Stomach (tissue), 9 donors: Measurements from ENCODE around the gene SLC27A4. TPM values are rescaled to one million over a fixed set of nuclear protein-coding genes. Genes with fewer than 3 reads are reported as not detected.

Experiments used
- DNase-seq, 2 donors: peaks; one replicate each; pipeline versions ENCODE4 v3.0.0 to v3.0.0-alpha.2; 2013 to 2019
- H3K27ac ChIP-seq, 5 donors: fragments of 200-600 bp in 4 of 5; sonication (generic) in 4 of 5; one replicate each; pipeline ENCODE4 v1.5.1; 2013 to 2019; ENCODE audit warnings: mild to moderate bottlenecking in 1 of 5, moderate library complexity in 1 of 5
- H3K27me3 ChIP-seq, 3 donors: fragments of 200-600 bp; sonication (generic); one replicate each; pipeline ENCODE4 v1.5.1; 2017 to 2019; ENCODE audit warnings: mixed run types in 1 of 3
- H3K36me3 ChIP-seq, 4 donors: fragments of 200-600 bp; sonication (generic); 1 replicate in 3 of 4; 2 replicates in 1 of 4; pipeline ENCODE4 v1.5.1; 2016 to 2019
- H3K4me1 ChIP-seq, 4 donors: fragments of 200-600 bp; sonication (generic); one replicate each; pipeline ENCODE4 v1.5.1; 2016 to 2019
- H3K4me3 ChIP-seq, 4 donors: fragments of 200-600 bp; sonication (generic) in 3 of 4; one replicate each; pipeline ENCODE4 v1.5.1; 2016 to 2019; ENCODE audit warnings: mild to moderate bottlenecking in 1 of 4
- H3K9me3 ChIP-seq, 4 donors: fragments of 200-600 bp; sonication (generic); one replicate each; pipeline ENCODE4 v1.5.1; 2016 to 2019
- EP300 ChIP-seq: sonication (generic); formaldehyde crosslinking; IDR thresholded peaks from one replicate; pipeline ENCODE4 v1.6.1; 2017; ENCODE audit warnings: antibody characterized with exemption
- POLR2A ChIP-seq, 4 donors: fragments of 450-650 bp; IDR thresholded peaks; one replicate each; pipeline ENCODE4 v1.6.1; 2016; ENCODE audit warnings: antibody characterized with exemption in 4 of 4, control low read depth in 2 of 4, mild to moderate bottlenecking in 1 of 4, moderate library complexity in 1 of 4
- POLR2AphosphoS5 ChIP-seq, 3 donors: sonication (generic); formaldehyde crosslinking; IDR thresholded peaks; one replicate each; pipeline ENCODE4 v1.6.1; 2016; ENCODE audit warnings: antibody characterized with exemption in 3 of 3
- WGBS, 5 donors: extraction: QIAGEN DNeasy Blood & Tissue Kit in 3 of 5; methylation state at CpG; one replicate each; pipeline versions ENCODE4 v1.1.5 to v1.1.7; 2013 to 2018; 5-methylcytosine and 5-hydroxymethylcytosine counted together
- intact Hi-C: fragments of 100-400 bp; cut with DNase I; formaldehyde crosslinking; loops from one replicate; pipeline ENCODE4 v1.15.1; 2023; ENCODE audit warnings: low total_unique reads
- polyA plus RNA-seq, 3 donors: library from polyadenylated mRNA; stranded (reverse); fragments of 200-250 nt; gene quantifications; one replicate each; pipeline ENCODE4 v1.2.3, GENCODE V29; 2013
- total RNA-seq, 5 donors: library from RNA; depleted of rRNA; stranded (reverse); fragments of >200 nt; gene quantifications; one replicate each; pipeline versions ENCODE4 v1.1.0 to v1.2.3, GENCODE V29; 2014 to 2016
- TF ChIP-seq, protein P1 (sequence below), 7 experiments: fragments of 450-650 bp in 4 of 7; fragments of 200-600 bp in 3 of 7; sonication (generic) in 3 of 7; IDR thresholded peaks; one replicate each; pipeline ENCODE4 v1.5.1; 2016 to 2019; ENCODE audit warnings: antibody characterized with exemption in 7 of 7, control low read depth in 2 of 7, mild to moderate bottlenecking in 1 of 7
- donor health status: healthy with polysubstance abuse.
- donor health status: Bipolar disorder and iron deficiency.
- donor health status: healthy.

Gene SLC27A4
- total and polyA plus RNA-seq, 8 donors = 6.0 to 200 (median 21.2) TPM

DNA sequence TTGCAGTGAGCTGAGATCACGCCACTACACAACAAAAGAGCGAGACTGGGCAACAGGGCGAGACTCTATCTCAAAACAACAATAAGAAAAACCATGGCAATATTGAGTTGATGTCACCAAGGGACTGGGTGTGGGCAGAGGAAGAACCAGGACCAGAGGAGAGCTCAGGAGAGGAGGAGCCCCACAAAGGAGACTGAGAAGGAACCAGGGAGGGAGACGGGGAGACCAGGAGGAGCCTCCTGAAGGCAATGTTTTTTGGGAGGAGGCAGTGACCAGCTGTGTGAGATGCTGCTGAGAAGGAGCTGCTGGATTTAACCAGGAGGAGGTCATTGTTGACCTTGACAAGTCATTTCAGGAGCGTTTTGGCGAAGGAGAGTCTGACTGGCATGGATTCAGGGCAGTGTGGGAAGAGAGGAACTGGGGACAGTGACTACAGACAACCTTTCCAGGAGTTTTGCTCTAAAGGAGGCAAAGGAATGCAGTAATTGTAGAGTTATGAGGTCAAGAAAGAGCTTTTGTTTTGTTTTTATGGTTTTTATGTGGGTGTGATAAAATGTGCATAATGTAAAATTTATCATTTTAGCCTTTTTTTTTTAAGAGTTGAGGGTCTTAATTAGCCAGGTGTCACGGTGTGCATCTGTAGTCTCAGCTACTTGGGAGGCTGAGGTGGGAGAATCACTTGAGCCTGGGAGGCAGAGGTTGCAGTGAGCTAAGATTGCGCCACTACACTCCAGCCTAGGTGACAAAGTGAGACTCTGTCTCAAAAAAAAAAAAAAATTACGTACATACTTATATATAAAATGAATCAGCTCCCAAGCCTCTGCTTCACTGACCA lies 36.0 kb upstream of the SLC27A4 start:
- 77 to 84% (median 83%) methylated on average over 9 of the region's 9 CpGs for WGBS, 5 donors
- intact Hi-C loops = no loop called here
- Histone ChIP-seq H3K9me3 (no peaks in the 10 kb centered on the region), H3K27me3 (no peaks in the 10 kb centered on the region), H3K36me3 (peaks cover 6 to 26% (median 18%) of the 10 kb centered on the region in 4 donors), H3K4me3 (no peak overlapping the region), H3K27ac (no peak overlapping the region), H3K4me1 (no peaks in the 10 kb centered on the region)
- DNase-seq = no peak
- TF ChIP-seq POLR2AphosphoS5 (IDR thresholded peaks at IDR 0.05) (no peak), POLR2A (IDR thresholded peaks at IDR 0.05) (no peak), EP300 (no peak)
- TF ChIP-seq, protein P1, sequence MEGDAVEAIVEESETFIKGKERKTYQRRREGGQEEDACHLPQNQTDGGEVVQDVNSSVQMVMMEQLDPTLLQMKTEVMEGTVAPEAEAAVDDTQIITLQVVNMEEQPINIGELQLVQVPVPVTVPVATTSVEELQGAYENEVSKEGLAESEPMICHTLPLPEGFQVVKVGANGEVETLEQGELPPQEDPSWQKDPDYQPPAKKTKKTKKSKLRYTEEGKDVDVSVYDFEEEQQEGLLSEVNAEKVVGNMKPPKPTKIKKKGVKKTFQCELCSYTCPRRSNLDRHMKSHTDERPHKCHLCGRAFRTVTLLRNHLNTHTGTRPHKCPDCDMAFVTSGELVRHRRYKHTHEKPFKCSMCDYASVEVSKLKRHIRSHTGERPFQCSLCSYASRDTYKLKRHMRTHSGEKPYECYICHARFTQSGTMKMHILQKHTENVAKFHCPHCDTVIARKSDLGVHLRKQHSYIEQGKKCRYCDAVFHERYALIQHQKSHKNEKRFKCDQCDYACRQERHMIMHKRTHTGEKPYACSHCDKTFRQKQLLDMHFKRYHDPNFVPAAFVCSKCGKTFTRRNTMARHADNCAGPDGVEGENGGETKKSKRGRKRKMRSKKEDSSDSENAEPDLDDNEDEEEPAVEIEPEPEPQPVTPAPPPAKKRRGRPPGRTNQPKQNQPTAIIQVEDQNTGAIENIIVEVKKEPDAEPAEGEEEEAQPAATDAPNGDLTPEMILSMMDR (IDR thresholded peaks at IDR 0.05) = no peak

DNA sequence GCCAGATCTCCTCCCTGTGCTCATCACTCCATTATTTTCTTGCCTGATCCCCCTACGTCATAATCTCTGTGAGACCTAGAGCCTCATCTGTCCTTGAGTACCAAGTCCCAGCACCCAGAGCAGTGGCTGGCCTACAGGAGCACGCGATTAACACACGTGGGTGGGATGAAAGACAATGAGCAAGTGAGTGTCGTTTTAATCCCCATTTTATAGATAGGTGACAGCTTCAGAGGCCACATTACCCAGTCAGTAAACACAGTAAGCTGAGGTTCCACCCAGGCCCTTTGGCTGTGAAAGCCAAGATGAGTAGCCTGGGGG lies 35.4 kb upstream of the SLC27A4 start:
- H3K27me3 ChIP-seq = no peaks in the 10 kb centered on the region
- H3K4me3 ChIP-seq = no peak overlapping the region
- peaks cover 11 to 32% (median 24%) of the 10 kb centered on the region in 4 donors for H3K36me3 ChIP-seq
- no peaks in the 10 kb centered on the region for H3K9me3 ChIP-seq
- intact Hi-C loops = no loop called here
- H3K27ac ChIP-seq = no peak overlapping the region
- TF ChIP-seq POLR2AphosphoS5 (IDR thresholded peaks at IDR 0.05) (no peak), EP300 (no peak), POLR2A (IDR thresholded peaks at IDR 0.05) (no peak)
- TF ChIP-seq, protein P1 (IDR thresholded peaks at IDR 0.05) = no peak
- no peak for DNase-seq
- 62 to 78% (median 66%) methylated on average over 5 of the region's 5 CpGs for WGBS, 5 donors
- no peaks in the 10 kb centered on the region for H3K4me1 ChIP-seq

- DNase-seq = no peak
- Histone ChIP-seq H3K27ac (no peak overlapping the region), H3K4me3 (no peak overlapping the region), H3K36me3 (peaks cover 20 to 77% (median 69%) of the 10 kb centered on the region in 4 donors), H3K4me1 (peaks cover 0 to 10% (median 0%) of the 10 kb centered on the region in 4 donors), H3K27me3 (no peaks in the 10 kb centered on the region), H3K9me3 (no peaks in the 10 kb centered on the region)
- intact Hi-C loops = no loop called here
- TF ChIP-seq POLR2AphosphoS5 (IDR thresholded peaks at IDR 0.05) = no peak
- TF ChIP-seq POLR2A (IDR thresholded peaks at IDR 0.05) = no peak
- TF ChIP-seq, protein P1 (IDR thresholded peaks at IDR 0.05) = no peak
- no peak for TF ChIP-seq EP300
- 96 to 99% (median 96%) methylated on average over 16 of the region's 16 CpGs for WGBS, 5 donors
These were observed 30.8 kb upstream of the SLC27A4 start for GRCh38 chr9:128309551-128309950.

- DNase-seq = peak in 1 of 2 donors; percentile 68
- Histone ChIP-seq H3K9me3 (no peaks in the 10 kb centered on the region), H3K36me3 (peaks cover 20 to 85% (median 78%) of the 10 kb centered on the region in 4 donors), H3K27me3 (no peaks in the 10 kb centered on the region), H3K4me1 (peaks cover 0 to 10% (median 0%) of the 10 kb centered on the region in 4 donors), H3K27ac (peak overlapping the region in 4 of 5 donors; percentile 44 to 49 (median 46)), H3K4me3 (no peak overlapping the region)
- intact Hi-C loops = no loop called here
- 32 to 72% (median 43%) methylated on average over 10 of the region's 10 CpGs for WGBS, 5 donors
- TF ChIP-seq, protein P1 (IDR thresholded peaks at IDR 0.05) = no peak
- TF ChIP-seq POLR2AphosphoS5 (IDR thresholded peaks at IDR 0.05) = peak in 1 of 3 donors; percentile 17
These were observed 29.9 kb upstream of the SLC27A4 start for GRCh38 chr9:128310461-128310860.
